Stimulated activated CD4-positive, alpha-beta T cell treated with anti-CD3 and anti-CD28 coated beads, TNF-alpha, amount 100 ng/mL, for 4 hours (primary cell): ENCODE data around the gene CALD1.

ENCODE experiments used
- DNase-seq, 3 experiments: peaks; one replicate each; pipeline ENCODE4 v3.0.0-alpha.2; 2020; ENCODE audit warnings: low read depth in 3 of 3

The CALD1 gene, protein sequence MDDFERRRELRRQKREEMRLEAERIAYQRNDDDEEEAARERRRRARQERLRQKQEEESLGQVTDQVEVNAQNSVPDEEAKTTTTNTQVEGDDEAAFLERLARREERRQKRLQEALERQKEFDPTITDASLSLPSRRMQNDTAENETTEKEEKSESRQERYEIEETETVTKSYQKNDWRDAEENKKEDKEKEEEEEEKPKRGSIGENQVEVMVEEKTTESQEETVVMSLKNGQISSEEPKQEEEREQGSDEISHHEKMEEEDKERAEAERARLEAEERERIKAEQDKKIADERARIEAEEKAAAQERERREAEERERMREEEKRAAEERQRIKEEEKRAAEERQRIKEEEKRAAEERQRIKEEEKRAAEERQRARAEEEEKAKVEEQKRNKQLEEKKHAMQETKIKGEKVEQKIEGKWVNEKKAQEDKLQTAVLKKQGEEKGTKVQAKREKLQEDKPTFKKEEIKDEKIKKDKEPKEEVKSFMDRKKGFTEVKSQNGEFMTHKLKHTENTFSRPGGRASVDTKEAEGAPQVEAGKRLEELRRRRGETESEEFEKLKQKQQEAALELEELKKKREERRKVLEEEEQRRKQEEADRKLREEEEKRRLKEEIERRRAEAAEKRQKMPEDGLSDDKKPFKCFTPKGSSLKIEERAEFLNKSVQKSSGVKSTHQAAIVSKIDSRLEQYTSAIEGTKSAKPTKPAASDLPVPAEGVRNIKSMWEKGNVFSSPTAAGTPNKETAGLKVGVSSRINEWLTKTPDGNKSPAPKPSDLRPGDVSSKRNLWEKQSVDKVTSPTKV

DNA sequence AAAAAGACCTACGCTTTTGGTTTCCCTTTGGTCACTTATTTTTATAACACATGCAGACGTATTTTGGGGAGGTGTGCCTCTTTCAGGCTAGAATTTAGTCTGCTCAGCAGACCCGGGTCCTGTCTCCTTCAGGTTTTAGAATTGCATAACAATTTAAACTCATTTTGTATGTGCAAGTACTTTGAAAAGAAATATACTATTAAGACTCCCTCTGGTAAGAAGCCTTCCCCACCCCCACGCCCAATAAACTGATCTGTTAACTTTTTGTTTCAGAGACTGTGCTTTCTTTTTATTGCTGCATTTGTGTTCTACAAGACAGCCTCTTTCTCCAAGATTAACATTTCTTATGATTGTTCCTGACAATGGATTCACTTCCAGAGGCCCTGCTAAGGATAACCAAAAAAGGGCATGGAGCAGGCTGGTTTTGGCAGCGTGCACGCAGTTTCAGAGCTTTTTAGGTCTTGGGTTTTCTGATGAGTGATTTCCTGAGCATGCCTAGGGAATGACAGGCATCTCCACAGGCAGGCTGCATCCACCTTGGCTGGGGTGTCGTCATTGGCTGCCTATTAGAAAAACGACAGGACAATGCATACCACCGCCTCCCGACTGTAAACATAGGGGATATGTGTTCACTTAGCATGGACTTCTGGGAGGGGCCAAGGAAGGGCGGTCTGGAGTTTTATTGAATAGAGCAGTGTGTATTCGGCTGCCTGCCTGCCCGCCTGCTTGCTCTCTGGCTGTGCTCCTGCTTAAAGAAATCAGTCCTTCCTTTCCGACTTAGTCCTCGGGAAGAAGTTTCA lies at the start of gene CALD1:
Gene CALD1, plus strand, starts transcription at position 694 of the 800 bp plus-strand sequence. CDS start 88,100 bp downstream, outside the sequence.
- DNase-seq: no peak

DNA sequence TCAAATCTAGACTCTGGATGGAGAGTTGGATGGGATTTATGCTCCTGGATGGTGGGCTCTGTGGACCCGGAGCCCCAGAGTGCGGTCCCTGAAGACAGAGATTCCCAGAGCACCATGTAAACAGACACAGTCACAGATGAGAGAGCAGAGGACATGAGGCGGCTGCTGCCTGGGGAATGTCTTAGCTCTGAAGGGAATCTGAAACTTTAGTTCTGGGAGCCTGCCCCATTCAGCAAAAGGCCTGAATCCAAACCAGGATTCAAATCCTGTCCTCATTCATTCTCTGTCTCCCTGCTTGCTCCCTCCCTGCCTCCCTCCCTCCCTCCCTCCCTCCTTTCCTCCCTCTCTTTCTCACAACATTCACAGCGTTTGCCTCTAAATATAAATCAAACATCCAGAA lies 49.5 kb upstream of the CALD1 start:
- no peak for DNase-seq

GRCh38 chr7:134730411-134730829 lies 49.0 kb upstream of the CALD1 start:
- no peak for DNase-seq

DNA sequence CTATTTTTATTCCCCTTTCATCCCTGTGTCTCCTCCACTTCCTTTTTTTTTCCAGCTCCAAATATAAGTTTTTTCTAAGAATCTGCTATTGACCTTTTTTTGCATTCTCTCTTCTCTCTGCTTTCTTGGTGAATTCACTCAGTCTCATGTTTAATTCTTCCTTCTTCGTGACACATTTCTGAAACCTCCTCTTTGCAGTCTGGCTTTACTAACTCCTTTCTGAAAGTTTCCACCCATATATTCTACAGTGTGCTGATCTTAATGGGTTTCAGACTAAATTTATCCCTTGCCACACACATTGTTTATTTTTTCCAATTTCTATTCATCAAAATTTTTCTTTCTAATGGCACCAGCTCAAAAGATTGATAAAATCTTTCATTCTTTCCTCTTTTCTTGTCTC lies 47.8 kb upstream of the CALD1 start:
- no peak for DNase-seq

GRCh38 chr7:134732728-134733127 lies 46.7 kb upstream of the CALD1 start:
- DNase-seq: no peak

- DNase-seq: no peak
Measured at GRCh38 chr7:134736381-134736780, 43.1 kb upstream of the CALD1 start.

- no peak for DNase-seq
Measured at GRCh38 chr7:134737566-134738345, 41.7 kb upstream of the CALD1 start.

DNA sequence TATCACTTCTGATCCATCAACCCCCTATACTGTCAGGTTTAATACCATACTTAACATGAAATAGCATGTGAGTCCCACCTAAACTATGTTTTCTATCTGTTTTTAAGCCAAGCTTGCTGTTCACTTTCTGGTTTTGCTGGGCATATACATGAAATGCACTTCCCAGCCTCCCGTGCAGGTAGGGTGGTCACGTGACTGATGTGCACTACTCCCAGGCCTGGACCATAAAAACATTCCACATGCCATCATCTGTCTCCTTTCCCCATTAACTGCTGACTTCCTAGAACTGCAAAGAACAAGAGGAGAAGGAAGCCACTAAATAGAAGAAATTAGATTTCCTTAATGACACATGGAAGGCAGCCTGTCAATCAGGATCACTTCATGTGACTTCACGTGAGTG lies 40.1 kb upstream of the CALD1 start:
- no peak for DNase-seq

DNA sequence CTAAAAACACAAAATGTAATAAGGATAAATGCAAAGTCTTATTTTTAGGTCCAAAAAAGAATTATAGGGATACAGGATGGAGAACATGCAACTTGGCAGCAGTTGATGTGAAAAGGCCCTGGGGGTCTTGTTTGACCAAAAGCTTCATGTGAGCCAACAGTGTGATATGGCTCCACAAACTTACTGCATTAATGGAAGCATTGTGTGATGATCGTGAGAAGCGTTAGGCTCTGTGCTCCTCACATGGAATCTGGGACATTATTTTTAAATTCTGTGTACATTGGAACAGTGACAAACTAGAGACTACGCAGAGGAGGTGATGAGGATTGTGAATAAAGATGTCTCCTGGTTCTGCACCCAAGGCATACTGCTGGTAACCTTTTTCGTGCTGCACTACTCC lies 39.1 kb upstream of the CALD1 start:
- no peak for DNase-seq

DNA sequence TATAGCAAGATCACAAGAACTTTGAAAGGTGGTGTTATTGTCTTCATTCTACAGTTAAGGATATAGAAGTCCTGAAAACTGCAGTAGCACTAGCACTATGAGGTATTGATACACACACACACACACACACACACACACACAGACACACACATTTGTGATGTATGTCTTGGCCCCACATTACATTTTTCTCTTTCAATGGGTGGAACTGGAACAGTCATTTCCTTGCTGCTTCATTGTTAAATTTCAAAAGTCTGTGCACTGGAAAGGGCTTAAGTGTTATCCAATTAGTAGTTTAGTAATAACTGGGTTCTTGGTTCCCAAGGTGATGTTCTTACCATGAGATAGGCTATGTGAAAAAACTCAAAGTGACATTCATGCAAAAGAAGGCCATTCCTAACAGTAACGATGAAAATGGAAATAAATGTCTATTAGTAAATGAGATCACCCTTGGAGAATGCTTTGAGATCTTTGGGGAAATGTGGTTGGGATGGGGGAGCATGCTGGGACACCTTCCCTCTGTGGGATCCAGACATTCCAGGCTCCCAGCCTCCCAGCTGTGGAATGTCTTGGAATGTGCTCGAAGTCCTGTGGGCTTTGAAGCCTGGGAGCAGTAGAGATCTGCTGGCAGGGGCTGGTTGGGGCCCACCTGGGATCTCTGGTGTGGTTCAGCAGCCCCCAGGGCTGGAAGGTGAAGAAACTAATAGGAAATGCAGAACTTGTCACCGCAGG lies 37.4 kb upstream of the CALD1 start:
- no peak for DNase-seq

DNA sequence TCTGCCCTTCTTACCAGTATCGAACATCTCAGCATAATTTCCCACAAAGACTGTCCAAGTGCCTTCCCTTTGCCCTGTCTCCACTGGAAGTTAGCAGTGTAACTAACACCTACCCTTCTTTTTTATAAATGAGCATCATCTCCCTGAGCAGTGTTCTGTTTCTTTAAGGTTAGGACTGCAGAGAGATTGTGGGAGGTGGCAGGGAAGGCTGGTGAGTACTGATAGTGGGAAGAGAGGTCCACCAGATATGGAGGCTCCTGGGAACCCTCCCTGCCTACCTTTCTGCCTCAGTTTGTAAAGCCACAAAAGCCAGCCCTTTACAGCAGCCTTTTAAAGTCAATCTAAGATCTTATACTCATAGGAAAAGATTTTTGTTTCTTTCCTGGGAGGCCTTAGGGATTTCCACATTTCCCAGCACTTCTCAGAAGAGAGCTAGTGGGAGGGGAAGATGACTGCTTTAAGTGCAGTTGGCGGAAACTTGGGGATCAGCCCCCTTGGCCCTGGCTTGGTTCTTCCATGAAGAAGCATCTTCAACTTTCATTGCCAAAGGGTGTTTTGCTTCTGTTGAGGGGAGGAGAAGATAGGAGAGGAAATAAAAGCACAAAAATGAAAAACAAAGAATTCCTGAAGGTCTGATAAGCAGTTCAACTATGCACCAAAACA lies 36.6 kb upstream of the CALD1 start:
- no peak for DNase-seq

DNA sequence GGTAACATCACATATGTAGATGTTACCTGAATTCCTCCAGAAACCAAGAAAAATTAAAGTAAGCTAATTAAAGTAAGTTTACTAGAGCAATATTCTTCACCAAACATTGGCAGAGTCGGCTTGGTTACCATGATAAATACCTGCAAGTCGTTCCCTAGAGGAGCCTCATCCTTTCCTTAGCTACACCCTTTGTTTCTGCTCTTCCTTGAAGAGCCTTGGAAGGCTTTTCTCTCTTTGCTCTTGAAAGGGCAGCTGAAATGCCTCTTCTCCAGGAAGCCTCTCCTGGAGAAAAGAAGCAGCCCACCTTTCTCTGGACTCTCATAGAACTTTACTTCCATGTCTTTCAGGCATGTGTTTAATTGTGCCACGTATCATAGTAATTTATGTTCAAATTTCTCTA lies 34.9 kb upstream of the CALD1 start:
- no peak for DNase-seq

DNA sequence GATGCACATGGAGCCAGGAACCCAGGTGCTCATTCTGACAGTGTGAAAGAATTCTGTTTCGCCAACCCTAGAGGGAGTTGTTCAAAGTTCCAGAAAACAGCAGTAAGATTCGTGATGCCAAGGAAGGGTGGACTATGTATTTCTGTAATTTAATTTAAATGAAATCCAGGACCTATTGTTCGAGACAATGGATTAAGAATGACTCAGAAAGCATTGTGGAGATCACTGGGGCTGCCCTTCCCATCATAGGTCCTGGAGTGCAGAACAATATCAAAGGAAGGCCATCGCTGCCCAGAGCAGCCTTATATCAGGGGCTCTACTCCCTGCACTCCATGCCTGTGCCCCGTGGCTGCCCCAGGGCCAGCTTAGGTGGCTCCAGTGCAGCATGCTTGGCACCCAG lies 32.1 kb upstream of the CALD1 start:
- DNase-seq: no peak

GRCh38 chr7:134750083-134751062 lies 29.1 kb upstream of the CALD1 start:
- peak; percentile 37 to 48 (median 37) for DNase-seq

GRCh38 chr7:134752006-134752760 lies 27.3 kb upstream of the CALD1 start:
- no peak for DNase-seq

- DNase-seq: peak in 1 of 3 experiments; percentile 17
Measured at GRCh38 chr7:134755422-134756022, 23.9 kb upstream of the CALD1 start.

DNA sequence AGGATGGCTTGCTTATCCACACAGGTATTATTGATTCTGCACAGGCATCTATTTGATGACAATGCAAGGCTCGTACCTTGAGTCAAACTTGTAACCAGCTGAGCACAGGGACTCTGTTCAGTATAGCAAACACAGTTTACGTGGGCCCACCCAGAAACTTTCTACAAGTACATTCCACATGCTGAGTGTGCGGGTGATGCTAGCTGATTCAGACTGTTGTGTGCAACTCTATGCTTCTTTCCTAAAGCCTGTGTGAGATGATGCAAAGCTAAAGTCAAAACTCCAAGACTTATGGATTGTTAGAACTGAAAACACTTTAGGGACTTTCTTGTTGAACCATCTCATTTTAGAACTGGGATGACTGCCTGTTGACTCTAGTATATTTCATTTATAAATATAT lies 21.5 kb upstream of the CALD1 start:
- DNase-seq: no peak

DNA sequence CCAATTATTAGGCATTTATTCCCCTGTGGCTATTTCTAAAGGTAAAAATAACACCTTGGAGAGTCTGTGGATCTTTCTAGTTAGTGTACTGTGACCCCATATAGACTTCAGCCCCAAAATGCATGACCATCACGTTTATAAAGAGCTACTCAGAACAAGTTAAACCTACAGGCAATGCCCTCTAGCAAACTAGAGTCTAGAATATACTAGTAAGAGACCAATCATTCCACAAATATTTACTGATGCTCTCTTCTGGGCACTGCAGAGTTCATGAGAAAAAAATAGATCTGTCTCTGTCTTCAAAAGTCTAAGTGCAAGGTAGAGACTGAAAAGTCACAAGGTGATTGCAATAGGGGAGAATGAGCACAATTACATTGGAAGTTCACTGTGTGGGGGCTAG lies 20.5 kb upstream of the CALD1 start:
- no peak for DNase-seq
